Small intestine (tissue), 7 donors: ENCODE measurements around the gene ATXN3. TPM values are rescaled to one million over a fixed set of nuclear protein-coding genes. Genes with fewer than 3 reads are reported as not detected.

ENCODE experiments used
- DNase-seq, 2 donors: peaks; one replicate each; pipeline versions ENCODE4 v3.0.0 to v3.0.0-alpha.2; 2013
- FAIRE-seq: peaks from 2 replicates; lab custom pipeline; 2012; peaks lifted over from hg19 to GRCh38; lab: Jason Lieb, UNC
- H3K27ac ChIP-seq, 3 donors: one replicate each; pipeline ENCODE4 v1.5.1; 2013; ENCODE audit warnings: low read length in 2 of 3, mild to moderate bottlenecking in 2 of 3, control low read depth in 1 of 3, inconsistent platforms in 1 of 3, low read depth in 1 of 3, moderate library complexity in 1 of 3
- H3K27me3 ChIP-seq, 3 donors: one replicate each; pipeline ENCODE4 v1.6.1; 2013; ENCODE audit warnings: low read length in 3 of 3, inconsistent platforms in 1 of 3; ENCODE audit not compliant: control insufficient read depth in 3 of 3, insufficient read depth in 3 of 3
- H3K36me3 ChIP-seq, 3 donors: one replicate each; pipeline ENCODE4 v1.6.1; 2013; ENCODE audit warnings: low read length in 3 of 3, inconsistent platforms in 1 of 3, low read depth in 1 of 3, mild to moderate bottlenecking in 1 of 3, moderate library complexity in 1 of 3; ENCODE audit not compliant: control insufficient read depth in 3 of 3, insufficient read depth in 2 of 3
- H3K4me1 ChIP-seq, 3 donors: one replicate each; pipeline ENCODE4 v1.6.1; 2013; ENCODE audit warnings: low read length in 2 of 3, inconsistent platforms in 1 of 3, low read depth in 1 of 3, mild to moderate bottlenecking in 1 of 3, moderate library complexity in 1 of 3; ENCODE audit not compliant: control insufficient read depth in 3 of 3, insufficient read depth in 2 of 3
- H3K4me3 ChIP-seq, 3 donors: one replicate each; pipeline ENCODE4 v1.5.1; 2013; ENCODE audit warnings: low read length in 3 of 3, control low read depth in 1 of 3, inconsistent platforms in 1 of 3, low read depth in 1 of 3, mild to moderate bottlenecking in 1 of 3, moderate library complexity in 1 of 3
- H3K9me3 ChIP-seq, 2 donors: one replicate each; pipeline ENCODE4 v1.6.1; 2013; ENCODE audit warnings: low read depth in 1 of 2, low read length in 1 of 2; ENCODE audit not compliant: control insufficient read depth in 2 of 2, insufficient read depth in 1 of 2
- whole genome bisulfite sequencing, 3 donors: extraction: QIAGEN DNeasy Blood & Tissue Kit; methylation state at CpG; one replicate each; pipeline ENCODE4 v1.1.7; 2013; 5-methylcytosine and 5-hydroxymethylcytosine counted together
- polyA plus RNA-seq, 4 donors: library from polyadenylated mRNA; stranded (reverse) in 3 of 4; unstranded in 1 of 4; fragments of 200-250 nt in 3 of 4; fragments of 120-200 nt in 1 of 4; gene quantifications; one replicate each; pipeline versions ENCODE4 v1.2.1 to v1.2.3, GENCODE V29; 2013
- donor health status: healthy with polysubstance abuse.
- donor health status: control.
- donor health status: control.
- donor health status: Bipolar disorder and iron deficiency.
- donor health status: healthy.

ATXN3 gene
- polyA plus RNA-seq, 4 donors, result 6.8 to 15.6 (median 9.0) TPM

DNA sequence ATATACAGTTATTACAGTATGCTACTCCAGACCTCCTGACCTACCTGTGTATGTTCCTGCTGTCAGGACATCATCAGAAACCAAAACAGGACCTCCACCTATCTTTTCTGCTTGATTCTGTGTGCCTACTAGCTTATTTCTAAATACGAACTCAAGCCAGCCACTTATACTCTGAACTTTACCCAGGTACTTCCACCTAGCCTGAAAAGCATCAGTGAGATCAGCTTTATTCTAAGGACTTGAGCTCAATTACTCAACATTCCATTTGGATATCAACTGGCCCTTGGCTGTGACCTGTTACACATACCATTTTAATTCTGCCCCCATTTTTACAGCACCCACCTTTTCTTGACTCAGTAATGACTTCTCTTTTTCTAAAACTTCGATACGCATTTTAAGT, 95.7 kb downstream of the ATXN3 start:
- no peaks in the 10 kb centered on the region for H3K27me3 ChIP-seq
- peaks cover 2 to 20% (median 3%) of the 10 kb centered on the region in 3 donors for H3K36me3 ChIP-seq
- no peak for FAIRE-seq
- WGBS, 3 donors, result 74 to 85% (median 82%) methylated on average over 3 of the region's 3 CpGs
- H3K4me3 ChIP-seq, result no peak overlapping the region
- no peaks in the 10 kb centered on the region for H3K4me1 ChIP-seq
- H3K9me3 ChIP-seq, result no peaks in the 10 kb centered on the region
- DNase-seq, result peak; percentile 55 to 85
- H3K27ac ChIP-seq, result peak overlapping the region in 1 of 3 donors; percentile 71

DNA sequence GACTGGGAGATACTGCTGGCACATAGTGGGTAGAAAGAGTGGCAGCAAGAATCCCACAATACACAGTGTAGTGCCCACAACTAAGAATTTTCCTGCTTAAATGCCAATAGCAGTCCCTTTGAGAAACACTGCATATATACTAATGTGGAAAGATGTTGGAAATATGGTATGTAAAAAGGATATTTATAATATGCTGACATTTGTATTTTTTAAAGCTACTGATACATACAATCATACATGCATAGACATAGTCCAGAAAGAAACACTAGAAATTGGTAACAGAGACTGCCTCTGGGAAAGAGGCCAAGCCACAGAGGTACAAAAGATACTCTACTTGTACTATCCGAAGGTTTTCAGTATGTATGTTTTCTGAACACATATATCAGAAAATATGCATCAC, 96.8 kb downstream of the ATXN3 start:
- 85 to 93% (median 87%) methylated on average over 1 of the region's 1 CpG for WGBS, 3 donors
- Histone ChIP-seq H3K4me3 (no peak overlapping the region), H3K27me3 (no peaks in the 10 kb centered on the region), H3K4me1 (no peaks in the 10 kb centered on the region), H3K9me3 (no peaks in the 10 kb centered on the region), H3K27ac (no peak overlapping the region), H3K36me3 (peaks cover 2 to 14% (median 5%) of the 10 kb centered on the region in 3 donors)
- FAIRE-seq (no peak), DNase-seq (no peak)

Other genes starting within 250 kb of the ATXN3 start
- gene TC2N, start 239.0 kb downstream of the ATXN3 start, polyA plus RNA-seq, result 10 to 100 TPM; 12.4 to 31.7 (median 20.4) TPM
- gene FBLN5, start 158.9 kb downstream of the ATXN3 start, polyA plus RNA-seq, result 10 to 100 TPM in 3 of 4 donors, 1 to 10 TPM in 1; 2.0 to 88.3 (median 22.9) TPM
- gene TRIP11, start 66.5 kb downstream of the ATXN3 start, polyA plus RNA-seq, result 10 to 100 TPM in 1 of 4 donors, 1 to 10 TPM in 3; 3.5 to 22.4 (median 5.9) TPM
- 1,000 to 10,000 TPM in 1 of 4 donors, 100 to 1,000 TPM in 3; 223 to 1,286 (median 710) TPM for gene NDUFB1, start 15.1 kb upstream of the ATXN3 start, polyA plus RNA-seq
- gene CPSF2, start 15.4 kb upstream of the ATXN3 start, polyA plus RNA-seq, result 10 to 100 TPM in 3 of 4 donors, 1 to 10 TPM in 1; 5.8 to 28.4 (median 14.0) TPM
- gene SLC24A4, start 216.6 kb upstream of the ATXN3 start, polyA plus RNA-seq, result under 1 TPM in 2 of 4 donors, not detected in 2; 0.16 to 0.31 TPM